Testis (tissue), 3 donors: Measurements from ENCODE around the gene FHAD1. TPM values are rescaled to one million over a fixed set of nuclear protein-coding genes. Genes with fewer than 3 reads are reported as not detected.

Source experiments
- DNase-seq: peaks from one replicate; pipeline ENCODE4 v3.0.0-alpha.2; 2019
- H3K27ac ChIP-seq, 2 donors: fragments of 200-600 bp; sonication (generic); one replicate each; pipeline ENCODE4 v1.5.1; 2019
- H3K27me3 ChIP-seq: fragments of 200-600 bp; sonication (generic); one replicate; pipeline ENCODE4 v1.5.1; 2019
- H3K36me3 ChIP-seq: fragments of 200-600 bp; sonication (generic); one replicate; pipeline ENCODE4 v1.5.1; 2017; ENCODE audit warnings: low read depth; ENCODE audit errors: missing control alignments
- H3K4me1 ChIP-seq: fragments of 200-600 bp; sonication (generic); one replicate; pipeline ENCODE4 v1.5.1; 2019
- H3K4me3 ChIP-seq, 2 donors: fragments of 200-600 bp; sonication (generic); one replicate each; pipeline ENCODE4 v1.5.1; 2017 to 2019
- H3K9me3 ChIP-seq: fragments of 200-600 bp; sonication (generic); one replicate; pipeline ENCODE4 v1.5.1; 2017
- POLR2A ChIP-seq: fragments of 450-650 bp; IDR thresholded peaks from one replicate; pipeline ENCODE4 v1.6.1; 2017; ENCODE audit warnings: antibody characterized with exemption, mild to moderate bottlenecking, moderate library complexity
- WGBS, 2 donors: methylation state at CpG; one replicate each; pipeline ENCODE4 v1.1.5; 2018; 5-methylcytosine and 5-hydroxymethylcytosine counted together
- intact Hi-C: fragments of 100-400 bp; cut with DNase I; formaldehyde crosslinking; loops from one replicate; pipeline ENCODE4 v1.15.1; 2023; ENCODE audit warnings: low total_unique reads
- polyA plus RNA-seq: library from polyadenylated mRNA; stranded (reverse); fragments of 350-450 nt; fragmentation: Illumina TruSeq; extraction: RNeasy Lipid Tissue Mini Kit (QIAGEN cat#74804); gene quantifications from one replicate; pipeline ENCODE4 v1.2.3, GENCODE V29; 2014; ENCODE audit warnings: low read depth, low replicate concordance; ENCODE audit not compliant: insufficient read depth
- total RNA-seq, 2 donors: library from RNA; depleted of rRNA; stranded (reverse); fragments of >200 nt; gene quantifications; one replicate each; pipeline ENCODE4 v1.2.3, GENCODE V29; 2016
- TF ChIP-seq, protein P1 (sequence below), 3 experiments: fragments of 450-650 bp in 2 of 3; fragments of 200-600 bp in 1 of 3; sonication (generic) in 1 of 3; IDR thresholded peaks; one replicate each; pipeline ENCODE4 v1.5.1; 2016 to 2019; ENCODE audit warnings: antibody characterized with exemption in 3 of 3, mild to moderate bottlenecking in 2 of 3, moderate library complexity in 1 of 3

The FHAD1 gene
- total and polyA plus RNA-seq, 3 donors from 2014 or later, result 22.0 to 73.3 (median 59.0) TPM

DNA sequence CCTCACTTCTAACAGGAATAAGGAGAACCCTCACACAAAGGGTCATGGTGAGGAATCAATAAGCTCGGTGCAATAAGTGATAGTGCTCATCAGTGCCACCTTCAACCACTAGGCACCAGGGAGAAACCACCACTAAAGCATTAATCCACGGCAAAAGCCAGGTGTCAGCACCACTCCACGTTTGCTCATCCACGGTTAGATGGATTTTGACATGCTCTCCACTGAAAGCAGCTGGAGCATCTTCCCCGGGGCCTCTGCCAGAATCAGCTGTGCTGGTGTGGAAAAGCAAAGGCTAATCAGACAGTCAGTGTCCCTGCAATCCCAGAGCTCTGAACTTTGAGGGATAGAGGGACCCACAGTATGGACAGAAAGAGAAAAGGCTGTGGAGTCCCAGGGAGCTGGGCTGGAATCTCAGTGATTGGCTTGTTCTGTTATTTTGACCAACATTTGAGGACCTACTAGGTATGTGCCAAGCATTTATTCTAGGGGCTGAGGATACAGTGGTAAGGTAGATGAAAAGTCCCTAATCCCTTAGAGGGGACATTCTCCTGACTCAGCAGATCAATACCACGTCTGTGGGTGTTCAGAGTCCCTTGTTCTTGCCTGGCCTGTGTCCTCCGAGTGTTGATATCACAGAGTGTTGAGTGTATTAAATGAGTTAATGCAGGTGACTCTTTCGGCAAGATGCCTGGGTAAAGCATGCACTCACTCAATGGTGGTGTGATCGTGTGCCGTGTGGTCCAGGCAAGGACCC, 41.3 kb downstream of the FHAD1 start:
- no peaks in the 10 kb centered on the region for H3K4me1 ChIP-seq
- no peaks in the 10 kb centered on the region for H3K27me3 ChIP-seq
- TF ChIP-seq, protein P1, sequence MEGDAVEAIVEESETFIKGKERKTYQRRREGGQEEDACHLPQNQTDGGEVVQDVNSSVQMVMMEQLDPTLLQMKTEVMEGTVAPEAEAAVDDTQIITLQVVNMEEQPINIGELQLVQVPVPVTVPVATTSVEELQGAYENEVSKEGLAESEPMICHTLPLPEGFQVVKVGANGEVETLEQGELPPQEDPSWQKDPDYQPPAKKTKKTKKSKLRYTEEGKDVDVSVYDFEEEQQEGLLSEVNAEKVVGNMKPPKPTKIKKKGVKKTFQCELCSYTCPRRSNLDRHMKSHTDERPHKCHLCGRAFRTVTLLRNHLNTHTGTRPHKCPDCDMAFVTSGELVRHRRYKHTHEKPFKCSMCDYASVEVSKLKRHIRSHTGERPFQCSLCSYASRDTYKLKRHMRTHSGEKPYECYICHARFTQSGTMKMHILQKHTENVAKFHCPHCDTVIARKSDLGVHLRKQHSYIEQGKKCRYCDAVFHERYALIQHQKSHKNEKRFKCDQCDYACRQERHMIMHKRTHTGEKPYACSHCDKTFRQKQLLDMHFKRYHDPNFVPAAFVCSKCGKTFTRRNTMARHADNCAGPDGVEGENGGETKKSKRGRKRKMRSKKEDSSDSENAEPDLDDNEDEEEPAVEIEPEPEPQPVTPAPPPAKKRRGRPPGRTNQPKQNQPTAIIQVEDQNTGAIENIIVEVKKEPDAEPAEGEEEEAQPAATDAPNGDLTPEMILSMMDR (IDR thresholded peaks at IDR 0.05), result peak in 1 of 3 experiments; percentile 15
- no peak for TF ChIP-seq POLR2A
- DNase-seq, result no peak
- intact Hi-C loops, result no loop called here
- no peak overlapping the region for H3K4me3 ChIP-seq
- WGBS, 2 donors, result 77 to 82% methylated on average over 9 to 10 of the region's 10 CpGs
- H3K27ac ChIP-seq, result no peak overlapping the region
- no peaks in the 10 kb centered on the region for H3K36me3 ChIP-seq
- H3K9me3 ChIP-seq, result no peaks in the 10 kb centered on the region

DNA sequence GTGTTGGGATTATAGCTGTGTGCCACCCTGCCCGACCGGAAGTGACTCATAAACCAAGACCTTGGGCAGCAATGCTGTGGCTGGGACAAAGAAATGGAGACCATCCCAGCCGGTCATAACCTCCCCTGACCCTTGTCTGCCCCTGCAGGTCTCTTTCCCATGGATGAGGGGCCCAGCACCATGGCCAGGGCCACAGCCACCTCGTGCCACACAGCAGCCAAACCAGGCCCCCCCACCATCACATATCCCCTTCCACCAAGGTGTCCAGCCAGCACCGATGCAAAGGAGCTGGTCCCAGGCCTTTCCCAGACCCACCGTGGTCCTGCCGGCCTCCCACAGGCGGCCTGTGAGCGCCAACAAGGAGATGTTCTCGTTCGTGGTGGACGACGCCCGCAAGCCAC, 42.2 kb downstream of the FHAD1 start:
- H3K9me3 ChIP-seq, result no peaks in the 10 kb centered on the region
- H3K27me3 ChIP-seq, result no peaks in the 10 kb centered on the region
- no peak for TF ChIP-seq POLR2A
- TF ChIP-seq, protein P1 (IDR thresholded peaks at IDR 0.05), result no peak
- H3K36me3 ChIP-seq, result no peaks in the 10 kb centered on the region
- H3K27ac ChIP-seq, result no peak overlapping the region
- WGBS, 2 donors, result 82 to 89% methylated on average over 10 to 14 of the region's 14 CpGs
- H3K4me3 ChIP-seq, result no peak overlapping the region
- no peak for DNase-seq
- no peaks in the 10 kb centered on the region for H3K4me1 ChIP-seq
- intact Hi-C loops, result no loop called here

DNA sequence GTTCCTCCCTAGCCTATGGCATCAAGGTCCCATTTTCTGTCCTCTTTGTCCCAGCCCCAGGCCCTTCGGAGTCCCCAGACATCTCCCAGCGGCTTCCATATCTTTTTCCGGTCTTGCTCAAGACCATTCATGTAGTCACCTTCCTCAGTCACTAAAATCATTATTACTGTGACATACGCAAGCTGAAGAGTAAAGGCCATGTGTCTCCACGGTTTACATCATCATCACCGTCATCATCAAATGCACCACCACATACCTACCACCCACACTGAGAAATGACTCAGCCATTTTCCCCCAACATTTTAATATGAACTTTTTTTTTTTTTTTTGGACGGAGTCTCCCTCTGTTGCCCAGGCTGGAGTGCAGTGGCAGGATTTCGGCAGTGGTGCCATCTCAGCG, 43.4 kb downstream of the FHAD1 start:
- DNase-seq, result no peak
- H3K36me3 ChIP-seq, result no peaks in the 10 kb centered on the region
- H3K4me3 ChIP-seq, result no peak overlapping the region
- TF ChIP-seq POLR2A, result no peak
- TF ChIP-seq, protein P1 (IDR thresholded peaks at IDR 0.05), result no peak
- intact Hi-C loops, result no loop called here
- no peak overlapping the region for H3K27ac ChIP-seq
- WGBS, 2 donors, result 89 to 95% methylated on average over 9 of the region's 9 CpGs
- no peaks in the 10 kb centered on the region for H3K9me3 ChIP-seq
- H3K27me3 ChIP-seq, result no peaks in the 10 kb centered on the region
- no peaks in the 10 kb centered on the region for H3K4me1 ChIP-seq

DNA sequence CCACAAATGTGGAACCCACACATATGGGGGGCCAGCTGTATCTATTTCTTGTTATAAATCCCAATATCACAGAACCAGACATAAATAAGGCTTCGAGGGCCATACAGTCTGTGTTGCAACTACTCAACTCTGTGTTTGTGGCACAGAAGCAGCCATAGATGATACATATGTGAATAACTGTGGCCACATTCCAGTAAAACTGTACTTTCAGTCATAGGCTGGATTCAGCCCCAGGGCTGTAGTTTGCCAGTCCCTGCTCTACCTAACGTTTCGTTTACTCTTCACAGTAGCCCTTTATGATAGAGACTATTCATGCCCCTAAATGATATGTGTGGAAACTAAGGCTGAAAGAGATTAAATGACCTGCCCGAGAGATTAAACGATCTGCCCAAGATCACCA, 48.7 kb downstream of the FHAD1 start:
- Histone ChIP-seq H3K4me1 (no peaks in the 10 kb centered on the region), H3K36me3 (no peaks in the 10 kb centered on the region), H3K27ac (no peak overlapping the region), H3K4me3 (no peak overlapping the region), H3K9me3 (no peaks in the 10 kb centered on the region), H3K27me3 (no peaks in the 10 kb centered on the region)
- no peak for DNase-seq
- no peak for TF ChIP-seq POLR2A
- TF ChIP-seq, protein P1 (IDR thresholded peaks at IDR 0.05), result no peak
- 88% methylated on average over 5 of the region's 5 CpGs for WGBS, 2 donors
- intact Hi-C loops, result no loop called here
